HG03571 (cell line): ENCODE results near the gene ZNF426.

ENCODE experiments used
- ATAC-seq: cut with Tn5 transposase; IDR thresholded peaks from one replicate; pipeline ENCODE4 v1.9.1; 2021; ENCODE audit not compliant: unreplicated experiment

The ZNF426 gene

GRCh38 chr19:9498183-9498902 is 40.1 kb downstream of the ZNF426 start, which contains the start of gene ZNF560:
ZNF560 (minus strand) TSS chr19:9498616; CDS start chr19:9475313, 23,303 bp downstream.
- no peak for ATAC-seq

GRCh38 chr19:9494096-9494495 is 44.3 kb downstream of the ZNF426 start:
- ATAC-seq, result no peak

- ATAC-seq, result no peak
These were observed 51.4 kb downstream of the ZNF426 start for GRCh38 chr19:9487016-9487415.

- no peak for ATAC-seq
These were observed 53.3 kb downstream of the ZNF426 start for GRCh38 chr19:9485140-9485539.

- ATAC-seq, result no peak
These were observed 63.5 kb downstream of the ZNF426 start for GRCh38 chr19:9474975-9475374.
